Loucy (cell line): Measurements from ENCODE around the gene PODNL1.

ENCODE experiments used
- H2AFZ ChIP-seq: fragments of 200-600 bp; sonication (generic); 2 replicates; pipeline ENCODE4 v1.6.0; 2016; ENCODE audit warnings: antibody characterized with exemption, mild to moderate bottlenecking, low read length, moderate library complexity
- H3F3A ChIP-seq: fragments of 200-600 bp; 2 replicates; pipeline ENCODE4 v1.6.0; 2016; ENCODE audit warnings: antibody characterized with exemption, low read depth, mild to moderate bottlenecking
- H3K27me3 ChIP-seq: fragments of 200-600 bp; sonication (generic); 2 replicates; pipeline ENCODE4 v1.6.1; 2014; ENCODE audit warnings: low read length, mild to moderate bottlenecking; ENCODE audit not compliant: insufficient read depth, poor library complexity, severe bottlenecking
- H3K36me3 ChIP-seq: fragments of 200-600 bp; sonication (generic); 2 replicates; pipeline ENCODE4 v1.6.1; 2016; ENCODE audit warnings: low read length; ENCODE audit not compliant: insufficient read depth
- H3K4me1 ChIP-seq: fragments of 200-600 bp; sonication (generic); 2 replicates; pipeline ENCODE4 v1.5.1; 2014; ENCODE audit warnings: low read length, mild to moderate bottlenecking; ENCODE audit not compliant: insufficient read depth, poor library complexity, severe bottlenecking
- H3K4me2 ChIP-seq: fragments of 200-600 bp; sonication (generic); 2 replicates; pipeline ENCODE4 v1.6.0; 2014; ENCODE audit warnings: antibody characterized with exemption, low read length, low read depth, mild to moderate bottlenecking; ENCODE audit not compliant: poor library complexity, severe bottlenecking
- H3K4me3 ChIP-seq: fragments of 200-600 bp; sonication (generic); 2 replicates; pipeline ENCODE4 v1.5.1; 2014; ENCODE audit warnings: low read length, mild to moderate bottlenecking, mixed read lengths; ENCODE audit not compliant: poor library complexity, severe bottlenecking
- H3K79me2 ChIP-seq: fragments of 200-600 bp; sonication (generic); 2 replicates; pipeline ENCODE4 v1.6.1; 2014; ENCODE audit warnings: low read length; ENCODE audit not compliant: insufficient read depth
- H3K9ac ChIP-seq: fragments of 200-600 bp; sonication (generic); 2 replicates; pipeline ENCODE4 v1.6.0; 2014; ENCODE audit warnings: mild to moderate bottlenecking, low read depth, low read length, moderate library complexity; ENCODE audit not compliant: poor library complexity, severe bottlenecking
- H3K9me2 ChIP-seq: fragments of 200-600 bp; sonication (generic); replicated peaks from 2 replicates; pipeline ENCODE4 v1.6.1; 2016; ENCODE audit warnings: low read depth, low read length, mixed read lengths
- H3K9me3 ChIP-seq: fragments of 200-600 bp; sonication (generic); 2 replicates; pipeline ENCODE4 v1.6.1; 2014; ENCODE audit warnings: mild to moderate bottlenecking, antibody characterized with exemption, low read length, low read depth; ENCODE audit not compliant: insufficient read depth
- H4K20me1 ChIP-seq: fragments of 200-600 bp; sonication (generic); 2 replicates; pipeline ENCODE4 v1.6.0; 2014; ENCODE audit warnings: antibody characterized with exemption, low read length, mild to moderate bottlenecking; ENCODE audit not compliant: insufficient read depth, poor library complexity, severe bottlenecking
- CTCF ChIP-seq: fragments of 200-600 bp; sonication (generic); conservative IDR thresholded peaks from 2 replicates; pipeline ENCODE4 v1.5.1; 2014; ENCODE audit warnings: mild to moderate bottlenecking, antibody characterized with exemption, low read length
- EZH2phosphoT487 ChIP-seq: fragments of 200-600 bp; IDR thresholded peaks from 2 replicates; pipeline ENCODE4 v1.6.1; 2018; ENCODE audit warnings: antibody characterized with exemption, mild to moderate bottlenecking, moderate library complexity, borderline replicate concordance

The PODNL1 gene

GRCh38 chr19:13938301-13939064, at the start of gene PODNL1:
TSS of gene PODNL1 (minus strand) at chr19:13938417. CDS start at chr19:13938181, 236 bp downstream.
- no peaks in the 10 kb centered on the region for H3F3A ChIP-seq
- H2AFZ ChIP-seq, result no peak within 1 kb of the TSS
- no peak within 1 kb of the TSS for H3K9ac ChIP-seq
- no peak within 1 kb of the TSS for H3K4me2 ChIP-seq
- no peaks in the 10 kb centered on the region for H3K27me3 ChIP-seq
- no peak for TF ChIP-seq CTCF
- TF ChIP-seq EZH2phosphoT487, result no peak
- H3K36me3 ChIP-seq, result no peaks in the 10 kb centered on the region
- no peak within 1 kb of the TSS for H3K4me3 ChIP-seq
- H3K9me2 ChIP-seq, result no peaks in the 10 kb centered on the region
- no peaks in the 10 kb centered on the region for H3K79me2 ChIP-seq
- H3K9me3 ChIP-seq, result no peaks in the 10 kb centered on the region
- H4K20me1 ChIP-seq, result no peaks in the 10 kb centered on the region
- no peaks in the 10 kb centered on the region for H3K4me1 ChIP-seq

GRCh38 chr19:13987101-13987890, 49.1 kb upstream of the PODNL1 start:
- H3K4me1 ChIP-seq, result peaks cover 72% of the 10 kb centered on the region
- peak overlapping the region; percentile 72 for H3K4me3 ChIP-seq
- H3K9me2 ChIP-seq, result no peaks in the 10 kb centered on the region
- H3K36me3 ChIP-seq, result peaks cover 7% of the 10 kb centered on the region; the same call in 1 of the 2 replicates
- H3K9me3 ChIP-seq, result no peaks in the 10 kb centered on the region
- H3K79me2 ChIP-seq, result peaks cover 9% of the 10 kb centered on the region; the same call in 1 of the 2 replicates
- H2AFZ ChIP-seq, result no peak overlapping the region
- peak overlapping the region; percentile 94 for H3K4me2 ChIP-seq
- TF ChIP-seq CTCF (no peak), EZH2phosphoT487 (no peak)
- peaks cover 7% of the 10 kb centered on the region for H3F3A ChIP-seq
- no peaks in the 10 kb centered on the region for H4K20me1 ChIP-seq
- H3K27me3 ChIP-seq, result no peaks in the 10 kb centered on the region
- peak overlapping the region; percentile 90 for H3K9ac ChIP-seq

- no peaks in the 10 kb centered on the region for H3K9me3 ChIP-seq
- peak overlapping the region; percentile 90 for H3K9ac ChIP-seq
- peaks cover 9% of the 10 kb centered on the region; the same call in 1 of the 2 replicates for H3K79me2 ChIP-seq
- H3K4me2 ChIP-seq, result peak overlapping the region; percentile 94
- peaks cover 81% of the 10 kb centered on the region for H3K4me1 ChIP-seq
- H3K36me3 ChIP-seq, result no peaks in the 10 kb centered on the region
- TF ChIP-seq EZH2phosphoT487 (no peak), CTCF (no peak)
- H3K9me2 ChIP-seq, result no peaks in the 10 kb centered on the region
- H3K4me3 ChIP-seq, result peak overlapping the region; percentile 72
- H2AFZ ChIP-seq, result no peak overlapping the region
- H3F3A ChIP-seq, result peaks cover 7% of the 10 kb centered on the region
- no peaks in the 10 kb centered on the region for H3K27me3 ChIP-seq
- no peaks in the 10 kb centered on the region for H4K20me1 ChIP-seq
Observed at GRCh38 chr19:13986348-13986904, 48.2 kb upstream of the PODNL1 start.
